B cell (primary cell): ENCODE data around the gene AMPD2. TPM values are rescaled to one million over a fixed set of nuclear protein-coding genes. Genes with fewer than 3 reads are reported as not detected.

Experiments
- ATAC-seq: fragments of 200-7000 bp; cut with Tn5 transposase; one replicate; pipeline ENCODE4 v1.10.0; 2021; ENCODE audit warnings: low read depth, mild to moderate bottlenecking, moderate number of reproducible peaks, moderate library complexity
- CTCF ChIA-PET: fragments of 350-600 bp; sonication (Branson Sonifier 250); formaldehyde crosslinking; loops from one replicate; lab custom pipeline; 2021; ENCODE audit warnings: antibody characterized with exemption, inconsistent platforms; lab: Charles Lee
- POLR2A ChIA-PET: fragments of 350-600 bp; sonication (Branson Sonifier 250); formaldehyde crosslinking; loops from one replicate; lab custom pipeline; 2021; ENCODE audit warnings: antibody characterized with exemption; lab: Charles Lee
- DNase-seq: peaks from one replicate; pipeline ENCODE4 v3.0.0; 2013
- H2AFZ ChIP-seq: 2 replicates; pipeline ENCODE4 v1.6.1; 2012; ENCODE audit warnings: mild to moderate bottlenecking, low read depth, low read length; ENCODE audit not compliant: insufficient read depth, poor library complexity, severe bottlenecking
- H3K27ac ChIP-seq, 2 donors: 1 replicate in 1 of 2; 2 replicates in 1 of 2; pipeline ENCODE4 v1.5.1; 2012 to 2013; ENCODE audit warnings: low read length in 2 of 2, mild to moderate bottlenecking in 2 of 2, moderate library complexity in 1 of 2
- H3K27me3 ChIP-seq, 4 experiments: fragments of 200-600 bp in 1 of 4; sonication (generic) in 1 of 4; replicated peaks in 1 of 4; 1 replicate in 2 of 4; 2 replicates in 2 of 4; pipeline versions ENCODE4 v1.6.1 to v1.7.0; 2013 to 2016; ENCODE audit warnings: low read length in 3 of 4, mild to moderate bottlenecking in 2 of 4, mixed read lengths in 1 of 4, moderate library complexity in 1 of 4; ENCODE audit not compliant: insufficient read depth in 4 of 4, control insufficient read depth in 3 of 4; ENCODE audit errors: control extremely low read depth in 1 of 4
- H3K36me3 ChIP-seq, 2 experiments: replicated peaks in 1 of 2; 1 replicate in 1 of 2; 2 replicates in 1 of 2; pipeline versions ENCODE4 v1.6.1 to v1.7.1; 2013; ENCODE audit warnings: low read length in 1 of 2; ENCODE audit not compliant: insufficient read depth in 2 of 2, control insufficient read depth in 1 of 2; ENCODE audit errors: control extremely low read depth in 1 of 2, extremely low read depth in 1 of 2
- H3K4me1 ChIP-seq, 2 donors: fragments of 200-600 bp in 1 of 2; sonication (generic) in 1 of 2; 1 replicate in 1 of 2; 2 replicates in 1 of 2; pipeline versions ENCODE4 v1.5.1 to v1.6.1; 2013 to 2017; ENCODE audit warnings: low read length in 2 of 2; ENCODE audit not compliant: control insufficient read depth in 2 of 2, insufficient read depth in 2 of 2
- H3K4me2 ChIP-seq: replicated peaks from 2 replicates; pipeline ENCODE3; 2012; ENCODE audit warnings: mild to moderate bottlenecking, low read depth, low read length; ENCODE audit not compliant: poor library complexity, severe bottlenecking
- H3K4me3 ChIP-seq, 5 experiments: fragments of 200-600 bp in 1 of 5; sonication (generic) in 1 of 5; 1 replicate in 3 of 5; 2 replicates in 2 of 5; pipeline versions ENCODE4 v1.5.1 to v1.7.0; 2011 to 2016; ENCODE audit warnings: low read length in 4 of 5, mild to moderate bottlenecking in 4 of 5, low read depth in 2 of 5, control low read depth in 1 of 5, moderate library complexity in 1 of 5; ENCODE audit not compliant: insufficient read depth in 1 of 5; ENCODE audit errors: control extremely low read depth in 1 of 5, extremely low read depth in 1 of 5
- H3K79me2 ChIP-seq: fragments of 200-600 bp; sonication (generic); one replicate; pipeline ENCODE4 v1.6.0; 2016; ENCODE audit warnings: low read length; ENCODE audit not compliant: control insufficient read depth, insufficient read depth
- H3K9ac ChIP-seq: fragments of 200-600 bp; sonication (generic); 2 replicates; pipeline ENCODE4 v1.6.1; 2017; ENCODE audit warnings: mild to moderate bottlenecking, low read length, moderate library complexity
- H3K9me3 ChIP-seq, 3 donors: one replicate each; pipeline versions ENCODE4 v1.6.1 to v1.7.1; 2013; ENCODE audit warnings: low read length in 2 of 3; ENCODE audit not compliant: control insufficient read depth in 2 of 3, insufficient read depth in 1 of 3; ENCODE audit errors: control extremely low read depth in 1 of 3
- H4K20me1 ChIP-seq: 2 replicates; pipeline ENCODE4 v1.6.0; 2012; ENCODE audit warnings: mild to moderate bottlenecking, low read length; ENCODE audit not compliant: insufficient read depth, control insufficient read depth, poor library complexity, severe bottlenecking
- H3K27ac Mint-ChIP-seq: one replicate; pipeline ENCODE4 v1.8.0; 2021; ENCODE audit warnings: mixed read lengths
- H3K27me3 Mint-ChIP-seq: one replicate; pipeline ENCODE4 v1.8.0; 2021; ENCODE audit warnings: mixed read lengths
- H3K4me1 Mint-ChIP-seq: one replicate; pipeline ENCODE4 v1.8.0; 2021; ENCODE audit warnings: mixed read lengths
- H3K4me3 Mint-ChIP-seq: one replicate; pipeline ENCODE4 v1.8.0; 2021; ENCODE audit warnings: mixed read lengths
- H3K9me3 Mint-ChIP-seq: one replicate; pipeline ENCODE4 v1.8.0; 2022; ENCODE audit warnings: mixed read lengths; ENCODE audit not compliant: insufficient read depth
- CTCF ChIP-seq: fragments of 200-600 bp; IDR thresholded peaks from one replicate; pipeline ENCODE4 v1.8.0; 2022; ENCODE audit warnings: antibody characterized with exemption, mild to moderate bottlenecking
- EZH2 ChIP-seq: IDR thresholded peaks from 2 replicates; pipeline ENCODE4 v1.6.1; 2012; ENCODE audit warnings: borderline replicate concordance, low read depth, mild to moderate bottlenecking, moderate library complexity, low read length; ENCODE audit not compliant: insufficient read depth, poor library complexity, severe bottlenecking
- WGBS: methylation state at CpG from one replicate; pipeline ENCODE4 v1.1.5; 2013; ENCODE audit warnings: missing lambda C conversion rate; ENCODE audit not compliant: insufficient coverage; 5-methylcytosine and 5-hydroxymethylcytosine counted together
- intact Hi-C: fragments of 100-400 bp; cut with micrococcal nuclease; formaldehyde crosslinking; loops from one replicate; pipeline ENCODE4 v1.10.0; 2022
- polyA plus RNA-seq: library from polyadenylated mRNA; depleted of rRNA; stranded (reverse); fragments of >200 nt; gene quantifications from 2 replicates; pipeline ENCODE4 v1.2.3, GENCODE V29; 2012
- total RNA-seq, 2 donors: library from RNA; stranded (reverse); fragments of 120-200 nt in 1 of 2; gene quantifications; 1 replicate in 1 of 2; 2 replicates in 1 of 2; pipeline versions ENCODE4 v1.2.3 to v1.2.4, GENCODE V29; 2013 to 2022

AMPD2 gene
- total and polyA plus RNA-seq, 2 donors (not counting 1 experiment from before 2014, with no cell fraction given): 104 to 121 TPM

- WGBS: 95% methylated on average over 23 of the region's 23 CpGs
- Histone ChIP-seq H3K79me2 (peaks cover 2% of the 10 kb centered on the region), H3K4me1 (peaks cover 12 to 14% of the 10 kb centered on the region in 2 donors), H3K9ac (no peak overlapping the region), H3K27me3 (no peaks in the 10 kb centered on the region), H3K4me3 (no peak overlapping the region), H3K4me2 (no peak overlapping the region), H3K9me3 (no peaks in the 10 kb centered on the region), H2AFZ (no peak overlapping the region), H3K36me3 (peaks cover 0 to 50% of the 10 kb centered on the region in 2 experiments), H4K20me1 (peaks cover 2% of the 10 kb centered on the region), H3K27ac (no peak overlapping the region)
- no peaks in the 10 kb centered on the region for H3K9me3 Mint-ChIP-seq
- DNase-seq (peak; percentile 14), ATAC-seq (no peak)
- ChIA-PET CTCF (interaction anchor here (1.2 to 16.5 kb wide), 7 partner anchors 9 to 148 kb away, joined by 3 to 276 read pairs (median 16); partner anchors contain the start of genes AMPD2, GNAI3, GNAT2 and GPR61), POLR2A (interaction anchor here (1.0 kb wide), 1 partner anchor 80 kb away, joined by 4 read pairs; the partner anchor contains the start of gene GNAI3)
- H3K4me3 Mint-ChIP-seq: no peak overlapping the region
- H3K4me1 Mint-ChIP-seq: peaks cover 19% of the 10 kb centered on the region
- intact Hi-C loops: no loop called here
- no peaks in the 10 kb centered on the region for H3K27me3 Mint-ChIP-seq
- TF ChIP-seq CTCF: no peak
- TF ChIP-seq EZH2: no peak
- no peak overlapping the region for H3K27ac Mint-ChIP-seq
Observed at GRCh38 chr1:109628540-109629321, 9.1 kb downstream of the AMPD2 start.
